Transverse colon (tissue), 4 donors: ENCODE results near the gene HIPK3.

Experiments
- CTCF ChIP-seq, 5 experiments: fragments of 200-600 bp in 3 of 5; fragments of 450-650 bp in 2 of 5; sonication (generic) in 3 of 5; IDR thresholded peaks; 1 replicate in 2 of 5; 2 replicates in 3 of 5; pipeline ENCODE4 v1.5.1; 2016 to 2017; ENCODE audit warnings: antibody characterized with exemption in 5 of 5, inconsistent platforms in 3 of 5, mild to moderate bottlenecking in 2 of 5, moderate library complexity in 1 of 5
- POLR2AphosphoS5 ChIP-seq, 3 donors: sonication (generic); formaldehyde crosslinking; IDR thresholded peaks; one replicate each; pipeline ENCODE4 v1.6.1; 2016; ENCODE audit warnings: antibody characterized with exemption in 3 of 3

- TF ChIP-seq CTCF (IDR thresholded peaks at IDR 0.05): no peak
- TF ChIP-seq POLR2AphosphoS5 (IDR thresholded peaks at IDR 0.05): no peak
Measured at GRCh38 chr11:33292311-33292710, 35.1 kb downstream of the HIPK3 start.
